Measurements from ENCODE around the gene MSX1. TPM values are rescaled to one million over a fixed set of nuclear protein-coding genes. Genes with fewer than 3 reads are reported as not detected.

MSX1 gene
- total RNA-seq, 1 experiment from 2014 or later, result 1.6 TPM

GRCh38 chr4:4818415-4819212 is 40.9 kb upstream of the MSX1 start:
- TF ChIP-seq, protein P1, sequence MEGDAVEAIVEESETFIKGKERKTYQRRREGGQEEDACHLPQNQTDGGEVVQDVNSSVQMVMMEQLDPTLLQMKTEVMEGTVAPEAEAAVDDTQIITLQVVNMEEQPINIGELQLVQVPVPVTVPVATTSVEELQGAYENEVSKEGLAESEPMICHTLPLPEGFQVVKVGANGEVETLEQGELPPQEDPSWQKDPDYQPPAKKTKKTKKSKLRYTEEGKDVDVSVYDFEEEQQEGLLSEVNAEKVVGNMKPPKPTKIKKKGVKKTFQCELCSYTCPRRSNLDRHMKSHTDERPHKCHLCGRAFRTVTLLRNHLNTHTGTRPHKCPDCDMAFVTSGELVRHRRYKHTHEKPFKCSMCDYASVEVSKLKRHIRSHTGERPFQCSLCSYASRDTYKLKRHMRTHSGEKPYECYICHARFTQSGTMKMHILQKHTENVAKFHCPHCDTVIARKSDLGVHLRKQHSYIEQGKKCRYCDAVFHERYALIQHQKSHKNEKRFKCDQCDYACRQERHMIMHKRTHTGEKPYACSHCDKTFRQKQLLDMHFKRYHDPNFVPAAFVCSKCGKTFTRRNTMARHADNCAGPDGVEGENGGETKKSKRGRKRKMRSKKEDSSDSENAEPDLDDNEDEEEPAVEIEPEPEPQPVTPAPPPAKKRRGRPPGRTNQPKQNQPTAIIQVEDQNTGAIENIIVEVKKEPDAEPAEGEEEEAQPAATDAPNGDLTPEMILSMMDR (IDR thresholded peaks at IDR 0.05; ENCODE audit: unreplicated experiment), result no peak
- no peaks in the 10 kb centered on the region for H3K27me3 Mint-ChIP-seq (ENCODE audit: unreplicated experiment)
- no peak for DNase-seq
- H3K36me3 Mint-ChIP-seq (ENCODE audit: insufficient read depth, unreplicated experiment), result no peaks in the 10 kb centered on the region
- no peaks in the 10 kb centered on the region for H3K4me1 Mint-ChIP-seq (ENCODE audit: low read depth, unreplicated experiment)
- no peak overlapping the region for H3K27ac Mint-ChIP-seq (ENCODE audit: unreplicated experiment)
- no TSS peak for BruUV-seq (replicated peaks)
- intact Hi-C loops (cut with micrococcal nuclease; ENCODE audit: unreplicated experiment), result no loop called here
- peaks cover 7% of the 10 kb centered on the region for H3K9me3 Mint-ChIP-seq (ENCODE audit: low read depth, unreplicated experiment)
- CTCF ChIA-PET, result no interaction called here
- H3K4me3 Mint-ChIP-seq (ENCODE audit: low read depth, unreplicated experiment), result no peak overlapping the region

GRCh38 chr4:4819213-4819606 is 40.3 kb upstream of the MSX1 start:
- Mint-ChIP-seq H3K27me3 (ENCODE audit: unreplicated experiment) (no peaks in the 10 kb centered on the region), H3K4me1 (ENCODE audit: low read depth, unreplicated experiment) (no peaks in the 10 kb centered on the region), H3K4me3 (ENCODE audit: low read depth, unreplicated experiment) (no peak overlapping the region), H3K36me3 (ENCODE audit: insufficient read depth, unreplicated experiment) (no peaks in the 10 kb centered on the region), H3K27ac (ENCODE audit: unreplicated experiment) (no peak overlapping the region), H3K9me3 (ENCODE audit: low read depth, unreplicated experiment) (peaks cover 7% of the 10 kb centered on the region)
- intact Hi-C loops (cut with micrococcal nuclease; ENCODE audit: unreplicated experiment), result no loop called here
- CTCF ChIA-PET, result no interaction called here
- no peak for DNase-seq
- no TSS peak for BruUV-seq (replicated peaks)
- TF ChIP-seq, protein P1 (IDR thresholded peaks at IDR 0.05; ENCODE audit: unreplicated experiment), result no peak

DNA sequence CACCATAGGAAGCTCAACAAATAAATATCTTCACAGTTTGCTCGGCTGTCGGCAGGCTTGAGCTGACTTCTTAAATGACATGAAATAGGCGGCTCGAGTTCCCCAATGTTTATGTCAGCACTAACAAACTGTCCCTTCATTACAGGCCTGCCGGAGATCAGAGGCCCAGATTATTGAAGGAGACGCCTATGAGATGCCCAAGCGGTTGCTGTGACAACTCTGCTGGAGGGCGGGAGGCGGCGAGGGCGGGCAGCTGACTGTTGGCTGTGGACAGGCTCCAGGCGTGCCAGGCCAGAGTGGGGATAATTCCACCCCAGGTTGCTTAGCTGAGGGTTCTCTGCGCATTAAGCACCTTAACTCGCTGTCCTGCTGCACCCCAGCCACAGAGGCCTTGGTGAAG is 39.2 kb upstream of the MSX1 start:
- intact Hi-C loops (cut with micrococcal nuclease; ENCODE audit: unreplicated experiment), result no loop called here
- CTCF ChIA-PET, result no interaction called here

DNA sequence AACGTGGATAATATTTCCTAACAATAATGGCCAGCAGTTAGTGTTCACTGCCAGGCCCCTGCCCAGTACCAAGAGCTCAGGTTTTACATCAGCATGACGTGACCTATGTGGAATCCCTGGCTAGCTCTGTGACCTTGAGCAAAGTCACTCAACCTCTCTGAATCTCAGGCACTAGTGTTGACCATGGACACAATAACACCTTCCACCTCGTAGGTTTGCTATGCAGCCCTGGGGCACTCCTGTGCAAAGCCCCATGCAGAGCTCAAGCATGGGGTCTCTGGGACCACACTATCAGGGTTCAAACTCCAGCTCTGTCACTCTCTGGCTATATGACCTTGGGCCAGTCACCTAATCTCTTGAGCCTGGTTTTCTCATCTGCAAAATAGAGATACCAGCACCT is 38.7 kb upstream of the MSX1 start:
- CTCF ChIA-PET, result no interaction called here
- Mint-ChIP-seq H3K9me3 (ENCODE audit: low read depth, unreplicated experiment) (peaks cover 7% of the 10 kb centered on the region), H3K27ac (ENCODE audit: unreplicated experiment) (no peak overlapping the region), H3K4me3 (ENCODE audit: low read depth, unreplicated experiment) (no peak overlapping the region), H3K27me3 (ENCODE audit: unreplicated experiment) (no peaks in the 10 kb centered on the region), H3K4me1 (ENCODE audit: low read depth, unreplicated experiment) (no peaks in the 10 kb centered on the region), H3K36me3 (ENCODE audit: insufficient read depth, unreplicated experiment) (no peaks in the 10 kb centered on the region)
- TF ChIP-seq, protein P1 (IDR thresholded peaks at IDR 0.05; ENCODE audit: unreplicated experiment), result no peak
- BruUV-seq (replicated peaks), result no TSS peak
- no peak for DNase-seq
- intact Hi-C loops (cut with micrococcal nuclease; ENCODE audit: unreplicated experiment), result no loop called here

More for the DNA sequence above, 39.2 kb upstream of the MSX1 start:
- Mint-ChIP-seq H3K27me3 (ENCODE audit: unreplicated experiment) (no peaks in the 10 kb centered on the region), H3K4me3 (ENCODE audit: low read depth, unreplicated experiment) (no peak overlapping the region), H3K4me1 (ENCODE audit: low read depth, unreplicated experiment) (no peaks in the 10 kb centered on the region), H3K27ac (ENCODE audit: unreplicated experiment) (no peak overlapping the region), H3K9me3 (ENCODE audit: low read depth, unreplicated experiment) (peaks cover 7% of the 10 kb centered on the region), H3K36me3 (ENCODE audit: insufficient read depth, unreplicated experiment) (no peaks in the 10 kb centered on the region)
- TF ChIP-seq, protein P1 (IDR thresholded peaks at IDR 0.05; ENCODE audit: unreplicated experiment), result no peak
- no TSS peak for BruUV-seq (replicated peaks)
- no peak for DNase-seq
